K562 (cell line): Measurements from ENCODE around the gene BTRC. TPM values are rescaled to one million over a fixed set of nuclear protein-coding genes. Genes with fewer than 3 reads are reported as not detected.

Source experiments
- ADNP ChIP-seq: fragments of 200-800 bp; sonication (Bioruptor generic); IDR thresholded peaks from 2 replicates; pipeline ENCODE4 v1.6.1; 2016; ENCODE audit warnings: missing genetic modification characterization, missing compliant biosample characterization
- ARID3A ChIP-seq: IDR thresholded peaks from 2 replicates; pipeline ENCODE4 v1.6.1; 2012; ENCODE audit warnings: low read depth, low read length, improper control_type of control experiment, borderline replicate concordance
- BACH1 ChIP-seq: fragments of 200-800 bp; sonication (Bioruptor generic); IDR thresholded peaks from 2 replicates; pipeline ENCODE4 v1.6.1; 2016; ENCODE audit warnings: missing genetic modification characterization, missing compliant biosample characterization
- CEBPB ChIP-seq: fragments of 450-650 bp; IDR thresholded peaks from 2 replicates; pipeline ENCODE4 v1.6.1; 2016; ENCODE audit warnings: missing genetic modification characterization, missing compliant biosample characterization
- CREM ChIP-seq: IDR thresholded peaks from 2 replicates; pipeline ENCODE4 v1.6.1; 2014; ENCODE audit warnings: antibody characterized with exemption, low read depth
- ETS1 ChIP-seq: conservative IDR thresholded peaks from 2 replicates; pipeline ENCODE4 v1.6.1; 2011; ENCODE audit warnings: low read depth, mild to moderate bottlenecking, low read length; ENCODE audit not compliant: control insufficient read depth
- FIP1L1 ChIP-seq: fragments of 200-400 bp; formaldehyde crosslinking; IDR thresholded peaks from 2 replicates; pipeline ENCODE4 v1.6.1; 2018; ENCODE audit warnings: mild to moderate bottlenecking, low read depth, low read length; ENCODE audit not compliant: poor library complexity, severe bottlenecking
- GATAD2A ChIP-seq: fragments of 450-650 bp; IDR thresholded peaks from 2 replicates; pipeline ENCODE4 v1.6.1; 2017
- MLLT1 ChIP-seq, 2 experiments: fragments of 450-650 bp; IDR thresholded peaks; 2 replicates each; pipeline ENCODE4 v1.6.1; 2016
- NR2C1 ChIP-seq, 2 experiments: fragments of 450-650 bp; IDR thresholded peaks; 2 replicates each; pipeline ENCODE4 v1.6.1; 2017; ENCODE audit warnings: mild to moderate bottlenecking in 2 of 2, antibody characterized with exemption in 1 of 2, inconsistent platforms in 1 of 2, missing compliant biosample characterization in 1 of 2, missing genetic modification characterization in 1 of 2
- NRF1 ChIP-seq, 2 experiments: fragments of 450-650 bp; IDR thresholded peaks in 1 of 2; conservative IDR thresholded peaks in 1 of 2; 2 replicates each; pipeline ENCODE4 v1.6.1; 2014; ENCODE audit warnings: mild to moderate bottlenecking in 2 of 2
- PHB ChIP-seq: fragments of 250-450 bp; sonication (Bioruptor Pico); IDR thresholded peaks from 2 replicates; pipeline ENCODE4 v1.5.0; 2021
- PHF8 ChIP-seq: fragments of 200-600 bp; sonication (generic); IDR thresholded peaks from 2 replicates; pipeline ENCODE4 v1.6.1; 2012; ENCODE audit warnings: mixed run types, mild to moderate bottlenecking, inconsistent platforms, low read length, moderate library complexity, borderline replicate concordance
- RBFOX2 ChIP-seq: fragments of 200-400 bp; formaldehyde crosslinking; IDR thresholded peaks from 2 replicates; pipeline ENCODE4 v1.6.1; 2017; ENCODE audit warnings: low read depth, mild to moderate bottlenecking, low read length, moderate library complexity
- SIN3A ChIP-seq, 2 experiments: fragments of 150-350 bp in 1 of 2; IDR thresholded peaks; 2 replicates each; pipeline ENCODE4 v1.6.1; 2011 to 2016; ENCODE audit warnings: borderline replicate concordance in 2 of 2, low read depth in 2 of 2, low read length in 2 of 2, mild to moderate bottlenecking in 2 of 2, moderate library complexity in 2 of 2; ENCODE audit not compliant: control insufficient read depth in 1 of 2
- XRCC5 ChIP-seq: fragments of 200-400 bp; formaldehyde crosslinking; IDR thresholded peaks from 2 replicates; pipeline ENCODE4 v1.6.1; 2017; ENCODE audit warnings: low read depth, mild to moderate bottlenecking, low read length
- ZFP36 ChIP-seq: fragments of 150-350 bp; IDR thresholded peaks from 2 replicates; pipeline ENCODE4 v1.6.1; 2018; ENCODE audit warnings: low read length, low read depth; ENCODE audit not compliant: partially characterized antibody
- ZNF431 ChIP-seq: sonication (generic); formaldehyde crosslinking; IDR thresholded peaks from 2 replicates; pipeline ENCODE4 v1.8.0; 2022; ENCODE audit warnings: mild to moderate bottlenecking, missing genetic modification reagents
- ZNF589 ChIP-seq: fragments of 200-800 bp; sonication (Bioruptor generic); IDR thresholded peaks from 2 replicates; pipeline ENCODE4 v1.6.1; 2016; ENCODE audit warnings: low read depth, missing genetic modification characterization, missing compliant biosample characterization
- polyA plus RNA-seq, 8 experiments: library from polyadenylated mRNA; depleted of rRNA in 4 of 8; stranded (reverse) in 5 of 8; unstranded in 3 of 8; fragments of >200 nt; fragmentation: Nextera tagmentation in 2 of 8; fragmentation: Illumina TruSeq in 1 of 8; extraction: Ambion mirVana in 2 of 8; extraction: Trizol in 1 of 8; gene quantifications; 2 replicates each; pipeline versions ENCODE4 v1.2.1 to v1.2.3, GENCODE V29; 2011 to 2014; ENCODE audit warnings: inconsistent platforms in 1 of 8, missing spikeins in 1 of 8
- total RNA-seq, 7 experiments: library from RNA; depleted of rRNA in 6 of 7; stranded (reverse); fragments of >200 nt in 6 of 7; fragmentation: Illumina TruSeq in 2 of 7; extraction: Trizol in 2 of 7; gene quantifications; 2 replicates each; pipeline versions ENCODE4 v1.2.1 to v1.2.3, GENCODE V29; 2011 to 2021; ENCODE audit warnings: low replicate concordance in 1 of 7
- TF ChIP-seq, protein P1 (sequence below): fragments of 200-800 bp; sonication (Bioruptor generic); IDR thresholded peaks from 2 replicates; pipeline ENCODE4 v1.6.1; 2017; ENCODE audit warnings: missing genetic modification characterization, missing compliant biosample characterization

The BTRC gene
- total and polyA plus RNA-seq, 9 of the 15 experiments (the other 6 are each of a cell fraction or from before 2014, with no cell fraction given): 1.6 to 15.4 (median 7.0) TPM

- TF ChIP-seq FIP1L1: no peak
- peak; percentile 94 to 95 for TF ChIP-seq NRF1 (conservative IDR thresholded peaks at IDR 0.05 in 1 of 2, IDR thresholded peaks at IDR 0.05 in 1 of 2)
- 0 out of 2 replicates have a peak, but pooled peaks have one; percentile 17 for TF ChIP-seq GATAD2A
- peak; percentile 93 for TF ChIP-seq CREM
- peak; percentile 76; the same call in 1 of the 2 replicates for TF ChIP-seq XRCC5
- peak in 1 of 2 experiments; percentile 95; a peak in 2 of 4 replicates for TF ChIP-seq MLLT1 (IDR thresholded peaks at IDR 0.05)
- peak; percentile 97 for TF ChIP-seq ETS1
- TF ChIP-seq ZFP36: no peak
- TF ChIP-seq ARID3A: 0 out of 2 replicates have a peak, but pooled peaks have one; percentile 62
- no peak for TF ChIP-seq ZNF431 (CRISPR knock-in tag)
- no peak for TF ChIP-seq PHB (CRISPR knock-in tag)
- TF ChIP-seq ZNF589: peak; percentile 59
- no peak for TF ChIP-seq ADNP
- peak; percentile 83; the same call in 1 of the 2 replicates for TF ChIP-seq PHF8
- TF ChIP-seq, protein P1, sequence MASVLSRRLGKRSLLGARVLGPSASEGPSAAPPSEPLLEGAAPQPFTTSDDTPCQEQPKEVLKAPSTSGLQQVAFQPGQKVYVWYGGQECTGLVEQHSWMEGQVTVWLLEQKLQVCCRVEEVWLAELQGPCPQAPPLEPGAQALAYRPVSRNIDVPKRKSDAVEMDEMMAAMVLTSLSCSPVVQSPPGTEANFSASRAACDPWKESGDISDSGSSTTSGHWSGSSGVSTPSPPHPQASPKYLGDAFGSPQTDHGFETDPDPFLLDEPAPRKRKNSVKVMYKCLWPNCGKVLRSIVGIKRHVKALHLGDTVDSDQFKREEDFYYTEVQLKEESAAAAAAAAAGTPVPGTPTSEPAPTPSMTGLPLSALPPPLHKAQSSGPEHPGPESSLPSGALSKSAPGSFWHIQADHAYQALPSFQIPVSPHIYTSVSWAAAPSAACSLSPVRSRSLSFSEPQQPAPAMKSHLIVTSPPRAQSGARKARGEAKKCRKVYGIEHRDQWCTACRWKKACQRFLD (CRISPR knock-in tag): peak; percentile 78
- TF ChIP-seq NR2C1 (IDR thresholded peaks at IDR 0.05): peak; percentile 49
- TF ChIP-seq NR2C1 (tag; IDR thresholded peaks at IDR 0.05): peak; percentile 84
- no peak for TF ChIP-seq CEBPB (tag)
- TF ChIP-seq BACH1 (tag): peak; percentile 66; the same call in 1 of the 2 replicates
- peak; percentile 74 for TF ChIP-seq RBFOX2
- TF ChIP-seq SIN3A (IDR thresholded peaks at IDR 0.05; ENCODE audit: borderline replicate concordance in 2 of 2, control insufficient read depth in 1 of 2, low read depth in 2 of 2, low read length in 2 of 2): peak; percentile 65 to 80; a peak in 2 of 4 replicates
Measured at GRCh38 chr10:101353692-101354327, at the start of gene BTRC (continued).
